Neural crest cell (in vitro differentiated cells): ENCODE measurements around the gene IPCEF1. TPM values are rescaled to one million over a fixed set of nuclear protein-coding genes. Genes with fewer than 3 reads are reported as not detected.
"Not testable (repeated sequence)": the region's sequence is repeated elsewhere in the genome, so short reads cannot be mapped to it uniquely, and the experiment has no call there.

Source experiments
- DNase-seq: peaks from one replicate; pipeline ENCODE4 v3.0.0; 2021; ENCODE audit warnings: low read depth, mixed read lengths, low spot score
- H3K27ac Mint-ChIP-seq: one replicate; pipeline ENCODE4 v1.8.0; 2021; ENCODE audit warnings: mild to moderate bottlenecking, mixed read lengths; ENCODE audit not compliant: unreplicated experiment
- H3K27me3 Mint-ChIP-seq: 2 replicates; pipeline ENCODE4 v1.8.0; 2021; ENCODE audit warnings: low read depth, mild to moderate bottlenecking, mixed read lengths
- H3K36me3 Mint-ChIP-seq: 2 replicates; pipeline ENCODE4 v1.8.0; 2021; ENCODE audit warnings: low read depth, mild to moderate bottlenecking, mixed read lengths
- H3K4me1 Mint-ChIP-seq: 2 replicates; pipeline ENCODE4 v1.8.0; 2021; ENCODE audit warnings: mixed read lengths
- H3K4me3 Mint-ChIP-seq: one replicate; pipeline ENCODE4 v1.8.0; 2021; ENCODE audit warnings: mild to moderate bottlenecking, mixed read lengths
- H3K9me3 Mint-ChIP-seq: 2 replicates; pipeline ENCODE4 v1.8.0; 2021; ENCODE audit warnings: mixed read lengths
- CTCF ChIP-seq: fragments of 200-600 bp; sonication (generic); conservative IDR thresholded peaks from 2 replicates; pipeline ENCODE4 v1.5.0; 2021; ENCODE audit warnings: antibody characterized with exemption, mild to moderate bottlenecking
- total RNA-seq: library from RNA; stranded (reverse); gene quantifications from 2 replicates; pipeline ENCODE4 v1.2.1, GENCODE V29; 2021

Gene IPCEF1
- total RNA-seq, 1 donor from 2014 or later, result 0.28 TPM

- no peak overlapping the region for H3K4me3 Mint-ChIP-seq
- no peaks in the 10 kb centered on the region for H3K27me3 Mint-ChIP-seq
- no peaks in the 10 kb centered on the region for H3K36me3 Mint-ChIP-seq
- no peak for DNase-seq
- H3K4me1 Mint-ChIP-seq, result no peaks in the 10 kb centered on the region
- TF ChIP-seq CTCF, result no peak
- H3K9me3 Mint-ChIP-seq, result peaks cover 5% of the 10 kb centered on the region
- H3K27ac Mint-ChIP-seq, result no peak overlapping the region
Measured at GRCh38 chr6:154206141-154206540, 150.5 kb downstream of the IPCEF1 start.

- no peak for DNase-seq
- no peaks in the 10 kb centered on the region for H3K36me3 Mint-ChIP-seq
- no peak overlapping the region for H3K27ac Mint-ChIP-seq
- H3K9me3 Mint-ChIP-seq, result peaks cover 5% of the 10 kb centered on the region
- no peaks in the 10 kb centered on the region for H3K27me3 Mint-ChIP-seq
- no peak for TF ChIP-seq CTCF
- no peak overlapping the region for H3K4me3 Mint-ChIP-seq
- no peaks in the 10 kb centered on the region for H3K4me1 Mint-ChIP-seq
Measured at GRCh38 chr6:154202958-154203357, 153.6 kb downstream of the IPCEF1 start.

- Mint-ChIP-seq H3K36me3 (no peaks in the 10 kb centered on the region), H3K9me3 (peaks cover 5% of the 10 kb centered on the region), H3K4me3 (no peak overlapping the region), H3K27ac (no peak overlapping the region), H3K4me1 (no peaks in the 10 kb centered on the region), H3K27me3 (no peaks in the 10 kb centered on the region)
- DNase-seq, result no peak
- no peak for TF ChIP-seq CTCF
Measured at GRCh38 chr6:154202339-154202738, 154.3 kb downstream of the IPCEF1 start.

GRCh38 chr6:154201688-154202087, 154.9 kb downstream of the IPCEF1 start:
- not testable (repeated sequence) for H3K4me3 Mint-ChIP-seq, H3K9me3 Mint-ChIP-seq, H3K27ac Mint-ChIP-seq, DNase-seq, H3K4me1 Mint-ChIP-seq, H3K27me3 Mint-ChIP-seq, H3K36me3 Mint-ChIP-seq

GRCh38 chr6:154197196-154197860, 159.3 kb downstream of the IPCEF1 start:
- no peak for DNase-seq
- Mint-ChIP-seq H3K9me3 (peaks cover 2% of the 10 kb centered on the region), H3K27me3 (no peaks in the 10 kb centered on the region), H3K4me1 (no peaks in the 10 kb centered on the region), H3K27ac (no peak overlapping the region), H3K4me3 (no peak overlapping the region), H3K36me3 (no peaks in the 10 kb centered on the region)
- TF ChIP-seq CTCF, result no peak

- Mint-ChIP-seq H3K27ac (no peak overlapping the region), H3K36me3 (no peaks in the 10 kb centered on the region), H3K27me3 (no peaks in the 10 kb centered on the region), H3K4me3 (no peak overlapping the region), H3K9me3 (peaks cover 2% of the 10 kb centered on the region), H3K4me1 (no peaks in the 10 kb centered on the region)
- DNase-seq, result no peak
- TF ChIP-seq CTCF, result no peak
Measured at GRCh38 chr6:154196333-154196885, 160.2 kb downstream of the IPCEF1 start.
